AG10803 (cell line): ENCODE results near the gene ABHD6.

Source experiments
- DNase-seq: peaks from one replicate; pipeline ENCODE4 v3.0.0; 2010; ENCODE audit warnings: low read depth
- H3K4me3 ChIP-seq: 2 replicates; pipeline ENCODE4 v1.5.1; 2011; ENCODE audit warnings: mild to moderate bottlenecking, low read length, control low read depth
- TF ChIP-seq, protein P1 (sequence below): conservative IDR thresholded peaks from 2 replicates; pipeline ENCODE4 v1.5.1; 2011; ENCODE audit warnings: mild to moderate bottlenecking, low read length, control low read depth, inconsistent platforms

The ABHD6 gene

GRCh38 chr3:58296269-58296668 is 58.7 kb downstream of the ABHD6 start:
- TF ChIP-seq, protein P1, sequence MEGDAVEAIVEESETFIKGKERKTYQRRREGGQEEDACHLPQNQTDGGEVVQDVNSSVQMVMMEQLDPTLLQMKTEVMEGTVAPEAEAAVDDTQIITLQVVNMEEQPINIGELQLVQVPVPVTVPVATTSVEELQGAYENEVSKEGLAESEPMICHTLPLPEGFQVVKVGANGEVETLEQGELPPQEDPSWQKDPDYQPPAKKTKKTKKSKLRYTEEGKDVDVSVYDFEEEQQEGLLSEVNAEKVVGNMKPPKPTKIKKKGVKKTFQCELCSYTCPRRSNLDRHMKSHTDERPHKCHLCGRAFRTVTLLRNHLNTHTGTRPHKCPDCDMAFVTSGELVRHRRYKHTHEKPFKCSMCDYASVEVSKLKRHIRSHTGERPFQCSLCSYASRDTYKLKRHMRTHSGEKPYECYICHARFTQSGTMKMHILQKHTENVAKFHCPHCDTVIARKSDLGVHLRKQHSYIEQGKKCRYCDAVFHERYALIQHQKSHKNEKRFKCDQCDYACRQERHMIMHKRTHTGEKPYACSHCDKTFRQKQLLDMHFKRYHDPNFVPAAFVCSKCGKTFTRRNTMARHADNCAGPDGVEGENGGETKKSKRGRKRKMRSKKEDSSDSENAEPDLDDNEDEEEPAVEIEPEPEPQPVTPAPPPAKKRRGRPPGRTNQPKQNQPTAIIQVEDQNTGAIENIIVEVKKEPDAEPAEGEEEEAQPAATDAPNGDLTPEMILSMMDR: no peak
- no peak overlapping the region for H3K4me3 ChIP-seq

DNA sequence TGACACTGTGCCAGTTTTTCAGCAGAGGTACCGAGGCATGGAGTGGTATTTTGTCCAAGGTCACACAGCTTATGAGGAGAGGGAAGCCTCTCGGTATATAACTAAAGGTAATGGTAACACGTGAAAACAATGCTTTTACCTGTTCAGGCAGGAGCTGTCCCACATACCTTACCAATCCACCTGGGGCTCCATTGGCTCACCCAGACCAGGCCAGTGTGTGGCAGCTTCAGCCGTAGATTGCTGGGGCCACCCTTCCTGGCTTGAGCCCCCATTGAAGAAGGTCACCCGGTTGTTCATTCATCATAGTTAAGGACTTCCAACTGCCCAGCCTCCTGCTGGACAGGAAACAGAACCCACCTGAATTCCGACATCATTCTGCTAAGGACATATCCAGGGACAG is 59.3 kb downstream of the ABHD6 start:
- no peak overlapping the region for H3K4me3 ChIP-seq
- TF ChIP-seq, protein P1: no peak
- no peak for DNase-seq

More at GRCh38 chr3:58296269-58296668, 58.7 kb downstream of the ABHD6 start:
- no peak for DNase-seq

- H3K4me3 ChIP-seq: no peak overlapping the region
- DNase-seq: no peak
- TF ChIP-seq, protein P1: no peak
Measured at GRCh38 chr3:58298190-58298589, 60.6 kb downstream of the ABHD6 start.

DNA sequence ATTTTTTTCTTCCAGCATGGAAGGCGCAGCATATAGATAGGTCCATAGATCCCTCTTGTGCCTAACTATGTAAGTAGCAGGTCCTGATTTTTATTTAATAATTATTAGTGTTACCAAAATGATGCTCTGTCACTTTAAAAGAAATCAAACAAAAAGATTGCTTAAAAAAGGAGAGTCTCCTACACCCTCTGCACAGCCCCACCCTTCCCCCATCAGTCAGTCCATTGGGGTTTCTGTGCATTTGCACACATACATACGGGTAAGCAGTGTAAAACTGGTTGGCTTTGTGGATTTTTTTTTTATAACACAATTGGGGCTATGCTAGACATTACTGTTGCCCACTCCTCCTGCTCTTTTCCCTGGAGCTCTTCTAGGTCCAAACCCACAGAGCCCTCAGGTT is 61.5 kb downstream of the ABHD6 start:
- H3K4me3 ChIP-seq: no peak overlapping the region
- TF ChIP-seq, protein P1: no peak
- DNase-seq: no peak

- no peak overlapping the region for H3K4me3 ChIP-seq
- peak; percentile 68 for DNase-seq
- TF ChIP-seq, protein P1: peak; percentile 73
Measured at GRCh38 chr3:58299839-58300516, 62.4 kb downstream of the ABHD6 start.

- TF ChIP-seq, protein P1: peak; percentile 89
- peak; percentile 97 for DNase-seq
- H3K4me3 ChIP-seq: peak within 1 kb of the TSS; percentile 68
Measured at GRCh38 chr3:58305882-58306711, 68.5 kb downstream of the ABHD6 start, which contains the start of the genes HTD2 and RPP14. HTD2 (plus strand) TSS chr3:58306520; CDS start chr3:58317614, 11,094 bp downstream. RPP14 (plus strand) TSS chr3:58306245; CDS start chr3:58310330, 4,085 bp downstream.
